GM10266 (cell line): ENCODE results near the gene SKI.

Experiments used
- DNase-seq: peaks from one replicate; pipeline ENCODE4 v3.0.0; 2012; ENCODE audit errors: extremely low spot score
- CTCF ChIP-seq: IDR thresholded peaks from 2 replicates; pipeline ENCODE4 v1.5.1; 2012; ENCODE audit warnings: mild to moderate bottlenecking, low read depth; ENCODE audit not compliant: control insufficient read depth, insufficient read depth; ENCODE audit errors: missing control alignments

SKI gene

DNA sequence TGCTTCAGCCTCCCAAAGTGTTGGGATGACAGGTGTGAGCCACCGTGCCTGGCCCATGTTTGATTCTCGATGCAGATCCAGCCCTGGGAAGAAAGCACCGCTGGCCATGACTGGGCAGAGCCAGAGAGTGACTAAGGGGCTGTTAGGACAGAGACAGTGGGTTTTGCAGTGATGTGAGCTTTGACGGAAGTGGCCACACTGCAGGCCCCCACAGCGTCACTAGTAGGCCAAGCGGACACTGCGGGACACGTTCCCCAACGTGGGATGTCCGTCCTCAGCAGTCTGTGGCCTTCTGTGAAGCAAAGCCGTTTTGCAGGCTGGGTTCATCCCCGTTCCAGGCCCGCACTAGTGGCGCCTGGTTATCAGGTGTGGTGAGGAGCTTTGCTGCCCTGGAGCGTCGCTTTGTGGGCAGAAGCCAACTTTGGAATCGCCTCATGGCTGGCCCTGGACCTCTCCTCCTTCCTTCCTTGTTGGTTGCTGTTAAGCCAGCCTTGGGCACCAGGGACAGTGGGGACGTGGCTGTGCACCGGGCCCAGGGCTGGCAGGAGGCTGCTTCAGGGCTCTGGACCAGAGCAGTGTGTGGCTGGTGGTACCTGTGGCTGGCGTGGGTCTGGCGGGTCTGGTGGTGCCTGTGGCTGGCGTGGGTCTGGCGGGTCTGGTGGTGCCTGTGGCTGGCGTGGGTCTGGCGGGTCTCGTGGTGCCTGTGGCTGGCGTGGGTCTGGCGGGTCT is 41.2 kb downstream of the SKI start:
- no peak for DNase-seq
- no peak for TF ChIP-seq CTCF

GRCh38 chr1:2269922-2270259 is 41.8 kb downstream of the SKI start:
- no peak for DNase-seq
- TF ChIP-seq CTCF, result no peak

DNA sequence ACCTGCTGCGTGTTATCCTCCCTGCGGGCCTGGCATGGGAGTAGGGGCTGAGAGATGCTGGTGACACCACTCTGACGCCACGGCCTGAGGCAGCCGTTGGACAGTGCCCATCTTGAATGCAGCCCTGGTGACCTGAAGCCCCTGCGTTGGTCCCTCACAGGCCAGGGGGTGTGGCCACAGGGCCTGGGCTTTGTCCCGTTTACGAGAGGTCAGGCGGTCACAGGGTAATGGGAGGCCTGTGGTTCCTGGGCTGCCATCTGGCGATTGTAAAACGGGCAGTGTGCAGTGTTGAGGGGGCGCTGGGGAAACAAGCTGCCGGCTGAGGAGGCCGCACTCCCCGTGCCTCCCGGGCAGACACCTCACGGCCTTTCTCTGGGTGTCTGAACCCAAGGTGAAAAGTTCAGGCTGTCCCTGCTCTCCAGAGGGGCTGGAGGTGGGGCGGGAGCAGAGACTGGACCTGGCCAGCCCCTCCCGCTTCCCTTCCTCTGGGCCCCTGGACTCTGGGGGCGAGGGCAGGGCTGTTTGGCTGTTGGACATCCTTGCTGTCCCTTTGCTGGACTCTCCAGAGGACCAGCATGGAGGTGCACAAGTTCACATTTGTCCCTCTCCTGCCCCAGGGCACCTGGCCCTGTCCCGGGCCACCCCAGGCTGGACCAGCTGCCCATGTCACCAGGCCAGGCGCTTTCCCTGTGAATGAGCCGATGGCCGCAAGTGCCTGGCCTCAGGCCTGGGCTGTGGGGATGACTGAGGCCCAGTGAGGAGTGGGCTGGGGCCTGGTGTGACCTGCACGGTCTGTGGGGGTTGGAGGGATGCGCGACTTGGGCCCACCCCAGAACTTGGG is 42.4 kb downstream of the SKI start:
- no peak for TF ChIP-seq CTCF
- no peak for DNase-seq

DNA sequence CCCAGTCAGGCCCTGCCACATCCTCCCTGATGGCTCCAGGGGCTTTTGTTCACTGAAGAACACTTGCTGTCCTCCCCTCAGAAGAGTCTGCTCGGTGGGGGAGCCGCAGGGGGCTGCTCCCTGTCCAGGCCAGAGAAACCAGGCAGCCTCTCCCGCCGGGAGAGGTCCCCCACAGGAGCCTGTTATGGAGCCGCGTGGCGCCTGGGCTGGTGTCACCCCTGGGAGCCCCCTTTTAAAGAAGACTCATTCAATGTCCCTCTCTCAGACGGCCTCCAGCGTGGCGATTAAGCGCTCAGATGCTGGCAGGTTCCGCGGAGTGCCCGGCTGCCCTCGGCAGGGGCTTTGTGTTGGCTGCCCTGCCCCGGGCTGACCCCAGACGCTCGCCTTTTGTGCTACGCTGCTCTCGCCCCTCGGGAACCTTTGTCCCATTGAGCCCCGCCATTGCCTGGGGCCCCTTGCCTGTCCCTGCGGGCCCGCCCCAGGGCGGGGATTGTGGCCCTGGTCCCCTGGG is 43.1 kb downstream of the SKI start:
- TF ChIP-seq CTCF, result no peak
- no peak for DNase-seq

DNA sequence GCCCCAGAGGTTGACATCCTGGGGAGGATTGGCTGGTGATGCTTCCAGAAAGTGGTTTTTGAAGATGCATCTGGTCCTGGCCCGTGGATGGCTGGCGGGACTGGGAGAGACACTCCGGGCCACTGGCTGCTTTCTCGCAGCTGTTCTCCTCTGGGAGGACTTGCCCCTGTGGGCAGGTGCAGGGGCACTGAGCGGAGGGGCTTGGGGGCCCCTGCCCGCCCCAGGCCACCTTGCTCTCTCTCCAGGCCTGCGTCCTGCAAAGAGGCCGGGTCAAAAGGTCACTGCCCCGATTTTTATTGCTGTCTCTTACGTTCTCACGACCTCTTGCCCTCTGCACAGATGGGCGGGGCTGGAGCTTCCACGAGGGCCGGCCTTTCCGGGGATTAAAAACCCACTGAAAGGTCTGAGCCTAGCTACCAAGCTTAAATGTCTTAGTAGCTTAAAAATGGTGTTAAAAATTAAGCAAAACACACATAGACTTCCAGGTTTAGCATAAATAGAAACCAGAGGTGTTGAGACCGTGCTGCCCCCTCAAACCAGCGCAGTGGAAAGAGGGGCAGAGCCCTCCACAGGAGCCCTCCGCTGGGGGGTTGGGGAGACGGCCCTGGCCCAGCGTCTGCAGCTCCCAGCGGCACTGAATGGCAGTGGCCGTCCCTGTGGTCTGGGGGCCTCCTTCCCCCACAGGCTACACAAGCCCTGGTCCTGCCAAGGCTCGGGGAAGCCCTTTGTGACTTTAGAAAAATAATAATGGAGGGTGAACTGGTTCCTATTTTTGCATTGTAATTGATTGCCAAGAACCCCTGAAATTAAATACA is 43.9 kb downstream of the SKI start:
- TF ChIP-seq CTCF, result no peak
- DNase-seq, result no peak

DNA sequence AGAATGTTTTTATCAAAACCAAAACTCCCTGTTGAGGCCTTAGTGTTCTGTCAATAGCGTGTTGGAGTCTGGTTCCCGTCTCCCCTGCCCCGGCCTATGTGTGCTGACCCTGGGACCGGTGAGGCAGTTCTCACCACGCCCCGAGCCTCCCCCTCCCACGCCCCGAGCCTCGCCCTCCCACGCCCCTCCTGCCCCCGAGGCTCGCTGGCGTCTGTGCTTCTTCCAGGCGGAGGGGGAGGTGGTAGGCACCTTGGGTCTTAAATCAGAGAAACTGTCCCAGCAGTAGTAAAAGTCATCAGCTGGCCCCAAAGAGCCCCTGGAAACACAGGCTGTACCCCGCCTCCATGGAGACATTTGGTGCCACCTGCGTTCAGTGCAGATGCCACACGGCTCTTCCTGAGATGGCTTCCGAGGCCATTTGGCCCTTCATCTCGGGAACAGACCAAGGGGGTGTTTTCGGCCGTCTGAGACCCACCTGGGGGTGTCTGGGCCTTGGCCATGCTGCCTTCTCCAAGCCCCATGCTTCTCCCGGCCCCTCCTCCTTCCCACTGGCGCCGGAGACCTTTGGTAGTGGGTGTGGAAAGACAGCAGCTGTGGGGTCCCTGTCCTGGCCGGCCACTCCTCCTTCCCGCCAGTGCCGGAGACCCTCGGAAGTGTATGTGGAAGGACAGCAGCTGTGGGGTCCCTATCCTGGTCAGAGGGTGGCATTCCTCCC is 44.7 kb downstream of the SKI start:
- no peak for TF ChIP-seq CTCF
- DNase-seq, result no peak
